Spleen (tissue), 7 donors: Measurements from ENCODE around the gene EID3.

Experiments
- POLR2AphosphoS5 ChIP-seq, 3 donors: sonication (generic); formaldehyde crosslinking; IDR thresholded peaks; one replicate each; pipeline ENCODE4 v1.5.1; 2017; ENCODE audit warnings: antibody characterized with exemption in 3 of 3
- TF ChIP-seq, protein P1 (sequence below), 11 experiments: fragments of 200-600 bp in 7 of 11; fragments of 450-650 bp in 4 of 11; sonication (generic) in 4 of 11; IDR thresholded peaks in 8 of 11; conservative IDR thresholded peaks in 3 of 11; 1 replicate in 7 of 11; 2 replicates in 4 of 11; pipeline versions ENCODE4 v1.4.0 to v1.8.0; 2016 to 2021; ENCODE audit warnings: antibody characterized with exemption in 11 of 11, inconsistent platforms in 4 of 11, mild to moderate bottlenecking in 1 of 11
- donor health status: DM: no; HTN: no; CAD: no; lungs with moderate emphysema.
- donor health status: DM: no; HTN: no; CAD: no.
- donor health status: DM: no; HTN: no; CAD: no.

DNA sequence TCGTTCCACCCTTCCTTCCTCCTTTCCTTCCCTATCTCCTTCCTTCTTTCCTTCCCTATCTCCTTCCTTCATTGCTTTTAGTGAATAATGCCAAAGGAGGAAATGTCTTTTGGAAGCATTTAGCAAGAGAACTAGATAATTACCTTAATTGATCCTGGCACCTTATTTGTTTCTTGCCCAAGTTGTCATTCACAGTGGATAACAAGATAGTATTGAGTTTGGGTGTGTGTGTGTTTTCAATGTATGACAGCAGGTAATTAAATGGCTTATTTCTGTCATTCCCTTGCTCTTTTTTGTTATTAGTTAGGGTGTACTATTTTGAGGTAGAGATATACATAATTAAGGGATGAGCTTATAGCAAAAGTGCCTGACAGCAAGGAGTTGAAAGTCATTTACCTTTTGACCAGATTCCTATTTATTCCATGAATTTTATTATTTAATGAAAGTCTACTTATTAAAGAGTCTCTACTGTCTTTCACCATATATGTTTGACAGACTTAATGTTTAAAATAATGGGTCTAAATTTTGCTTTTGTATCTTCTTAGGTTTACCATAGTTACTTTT is 30.2 kb downstream of the EID3 start:
- no peak for TF ChIP-seq POLR2AphosphoS5 (IDR thresholded peaks at IDR 0.05)
- TF ChIP-seq, protein P1, sequence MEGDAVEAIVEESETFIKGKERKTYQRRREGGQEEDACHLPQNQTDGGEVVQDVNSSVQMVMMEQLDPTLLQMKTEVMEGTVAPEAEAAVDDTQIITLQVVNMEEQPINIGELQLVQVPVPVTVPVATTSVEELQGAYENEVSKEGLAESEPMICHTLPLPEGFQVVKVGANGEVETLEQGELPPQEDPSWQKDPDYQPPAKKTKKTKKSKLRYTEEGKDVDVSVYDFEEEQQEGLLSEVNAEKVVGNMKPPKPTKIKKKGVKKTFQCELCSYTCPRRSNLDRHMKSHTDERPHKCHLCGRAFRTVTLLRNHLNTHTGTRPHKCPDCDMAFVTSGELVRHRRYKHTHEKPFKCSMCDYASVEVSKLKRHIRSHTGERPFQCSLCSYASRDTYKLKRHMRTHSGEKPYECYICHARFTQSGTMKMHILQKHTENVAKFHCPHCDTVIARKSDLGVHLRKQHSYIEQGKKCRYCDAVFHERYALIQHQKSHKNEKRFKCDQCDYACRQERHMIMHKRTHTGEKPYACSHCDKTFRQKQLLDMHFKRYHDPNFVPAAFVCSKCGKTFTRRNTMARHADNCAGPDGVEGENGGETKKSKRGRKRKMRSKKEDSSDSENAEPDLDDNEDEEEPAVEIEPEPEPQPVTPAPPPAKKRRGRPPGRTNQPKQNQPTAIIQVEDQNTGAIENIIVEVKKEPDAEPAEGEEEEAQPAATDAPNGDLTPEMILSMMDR (IDR thresholded peaks at IDR 0.05 in 8 of 11, conservative IDR thresholded peaks at IDR 0.05 in 3 of 11), result no peak
